Kidney tubule cell (primary cell): ENCODE results near the gene MAN2B2.

Experiments
- DNase-seq: peaks from one replicate; pipeline ENCODE4 v3.0.0-alpha.2; 2018; ENCODE audit warnings: low spot score

MAN2B2 gene

GRCh38 chr4:6574747-6575502 lies at the start of gene MAN2B2:
TSS of gene MAN2B2 (plus strand) at chr4:6575189. CDS start at chr4:6575211, 22 bp downstream.
- DNase-seq, result peak; percentile 83

- DNase-seq, result no peak
These were observed 49.5 kb upstream of the MAN2B2 start for GRCh38 chr4:6525474-6525873.

GRCh38 chr4:6526156-6526555 lies 48.8 kb upstream of the MAN2B2 start:
- DNase-seq, result no peak

GRCh38 chr4:6526671-6527091 lies 48.3 kb upstream of the MAN2B2 start:
- DNase-seq, result no peak

- DNase-seq, result no peak
These were observed 47.7 kb upstream of the MAN2B2 start for GRCh38 chr4:6527259-6527658.

GRCh38 chr4:6527683-6528595 lies 47.0 kb upstream of the MAN2B2 start:
- no peak for DNase-seq

GRCh38 chr4:6529021-6529420 lies 46.0 kb upstream of the MAN2B2 start:
- no peak for DNase-seq

GRCh38 chr4:6530301-6530700 lies 44.7 kb upstream of the MAN2B2 start:
- DNase-seq, result no peak

GRCh38 chr4:6530964-6531363 lies 44.0 kb upstream of the MAN2B2 start:
- no peak for DNase-seq

- no peak for DNase-seq
These were observed 42.9 kb upstream of the MAN2B2 start for GRCh38 chr4:6532102-6532501.

- no peak for DNase-seq
These were observed 42.3 kb upstream of the MAN2B2 start for GRCh38 chr4:6532658-6533057.

- no peak for DNase-seq
These were observed 40.9 kb upstream of the MAN2B2 start for GRCh38 chr4:6534050-6534449.

- DNase-seq, result no peak
These were observed 40.2 kb upstream of the MAN2B2 start for GRCh38 chr4:6534618-6535328.

GRCh38 chr4:6535329-6535692 lies 39.7 kb upstream of the MAN2B2 start:
- no peak for DNase-seq

GRCh38 chr4:6535706-6536105 lies 39.3 kb upstream of the MAN2B2 start:
- no peak for DNase-seq

- no peak for DNase-seq
These were observed 36.9 kb upstream of the MAN2B2 start for GRCh38 chr4:6538111-6538510.

- no peak for DNase-seq
These were observed 36.4 kb upstream of the MAN2B2 start for GRCh38 chr4:6538575-6538974.

GRCh38 chr4:6539009-6539764 lies 35.8 kb upstream of the MAN2B2 start:
- DNase-seq, result peak; percentile 35

- DNase-seq, result no peak
These were observed 34.1 kb upstream of the MAN2B2 start for GRCh38 chr4:6540879-6541278.

GRCh38 chr4:6541789-6542188 lies 33.2 kb upstream of the MAN2B2 start:
- DNase-seq, result peak; percentile 57

- no peak for DNase-seq
These were observed 32.0 kb upstream of the MAN2B2 start for GRCh38 chr4:6542951-6543350.

- DNase-seq, result no peak
These were observed 28.9 kb upstream of the MAN2B2 start for GRCh38 chr4:6546091-6546490.
